ENCODE data around the gene FRRS1. TPM values are rescaled to one million over a fixed set of nuclear protein-coding genes. Genes with fewer than 3 reads are reported as not detected.
"Not testable (repeated sequence)": the region's sequence is repeated elsewhere in the genome, so short reads cannot be mapped to it uniquely, and the experiment has no call there.

Gene FRRS1
- polyA plus RNA-seq, 1 donor: 2.8 TPM

- no peak for DNase-seq
These were observed 1.5 kb downstream of the FRRS1 start for GRCh38 chr1:99764909-99765308.

GRCh38 chr1:99764439-99764838 lies 2.0 kb downstream of the FRRS1 start:
- DNase-seq: no peak

DNA sequence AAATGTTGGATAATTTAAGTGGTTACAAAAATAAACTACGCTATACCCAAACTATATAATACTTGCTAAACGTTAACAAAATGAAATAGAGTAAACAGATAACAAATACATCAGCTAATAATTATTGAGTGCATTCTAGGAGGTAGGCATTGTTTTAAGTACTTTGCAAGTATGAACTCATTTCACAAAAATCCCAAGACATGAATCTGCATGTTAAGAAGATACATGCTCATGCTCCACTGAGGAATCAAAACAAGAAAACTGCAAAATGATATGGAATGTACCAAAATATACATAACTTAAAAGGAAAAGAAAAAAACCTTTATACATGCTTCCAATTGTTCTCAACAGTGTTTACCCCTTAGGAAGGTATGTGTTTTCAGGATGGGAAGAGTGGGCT lies 2.5 kb downstream of the FRRS1 start:
- DNase-seq: no peak

DNA sequence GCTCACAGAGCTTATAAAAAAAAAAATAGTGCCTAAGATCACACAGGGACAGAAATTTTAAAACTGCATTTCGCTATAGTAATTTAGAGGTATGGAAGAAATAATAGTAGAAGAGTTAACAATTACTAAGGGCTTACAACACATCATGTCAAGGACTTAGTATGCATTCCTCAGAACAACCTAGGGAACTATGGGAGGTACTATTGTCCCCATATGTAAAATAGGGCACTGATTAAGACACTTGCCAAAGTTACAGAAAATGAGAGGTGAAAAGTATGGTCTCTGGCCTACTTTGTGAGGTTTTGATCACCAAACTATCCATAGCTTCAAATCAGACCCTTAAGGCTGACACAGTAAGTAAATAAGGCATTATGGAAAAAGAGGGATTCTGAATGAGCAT lies 4.7 kb downstream of the FRRS1 start:
- no peak for DNase-seq

DNA sequence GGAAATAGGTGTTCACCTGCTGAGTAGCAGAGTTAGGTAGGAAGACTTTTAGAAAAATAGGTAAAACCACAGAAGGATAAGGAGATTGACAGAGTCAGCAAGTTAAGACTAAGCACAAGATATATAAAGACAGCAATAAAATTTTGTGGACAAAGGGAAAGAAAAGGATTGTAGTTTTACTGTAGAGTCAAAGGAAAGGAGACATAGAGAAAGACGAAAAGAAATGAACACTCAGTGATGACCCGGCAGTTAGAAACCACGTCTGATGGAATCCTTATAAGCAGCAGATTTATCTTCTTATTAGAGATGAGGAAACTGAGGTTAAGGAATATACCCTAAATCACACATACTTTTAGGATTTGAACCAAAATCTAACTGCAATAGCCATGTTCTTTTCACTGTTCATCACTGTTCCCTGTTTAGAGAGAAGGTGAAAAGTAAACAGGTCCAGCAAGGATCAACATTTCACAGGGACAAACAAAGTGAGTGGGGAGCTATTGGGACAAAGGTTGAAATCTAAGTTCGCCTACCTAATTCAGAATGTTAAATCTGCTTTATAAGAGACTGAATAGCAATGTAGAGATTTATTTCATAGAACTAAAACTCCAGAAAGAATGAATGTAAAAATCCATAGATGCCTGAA lies 6.8 kb downstream of the FRRS1 start:
- no peak for DNase-seq

DNA sequence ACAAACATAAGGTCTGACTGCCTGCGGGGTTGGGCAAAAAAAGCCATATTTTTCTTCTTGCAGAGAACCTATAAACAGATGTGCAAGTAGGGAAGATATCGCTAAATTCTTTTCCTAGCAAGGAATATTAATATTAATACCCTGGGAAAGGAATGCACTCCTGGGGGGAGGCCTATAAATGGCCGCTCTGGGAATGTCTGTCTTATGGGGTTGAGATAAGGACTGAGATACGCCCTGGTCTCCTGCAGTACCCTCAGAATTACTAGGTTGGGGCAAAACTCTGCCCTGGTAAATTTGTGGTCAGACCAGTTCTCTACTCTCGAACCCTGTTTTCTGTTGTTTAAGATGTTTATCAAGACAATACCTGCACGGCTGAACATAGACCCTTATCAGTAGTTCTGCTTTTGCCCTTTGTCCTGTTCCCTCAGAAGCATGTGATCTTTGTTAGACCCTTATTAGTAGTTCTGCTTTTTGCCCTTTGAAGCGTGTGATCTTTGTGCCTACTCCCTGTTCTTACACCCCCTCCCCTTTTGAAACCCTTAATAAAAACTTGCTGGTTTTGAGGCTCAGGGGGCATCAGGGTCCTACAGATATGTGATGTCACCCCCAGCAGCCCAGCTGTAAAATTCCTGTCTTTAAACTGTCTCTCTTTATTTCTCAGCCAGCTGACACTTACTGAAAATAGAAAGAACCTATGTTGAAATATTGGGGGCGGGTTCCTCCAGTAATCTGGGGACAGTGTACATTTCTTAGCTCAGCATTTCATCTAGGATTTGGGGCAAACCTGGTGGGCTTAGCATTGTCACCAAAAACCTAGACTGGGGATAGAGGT lies 7.5 kb downstream of the FRRS1 start:
- not testable (repeated sequence) for DNase-seq

DNA sequence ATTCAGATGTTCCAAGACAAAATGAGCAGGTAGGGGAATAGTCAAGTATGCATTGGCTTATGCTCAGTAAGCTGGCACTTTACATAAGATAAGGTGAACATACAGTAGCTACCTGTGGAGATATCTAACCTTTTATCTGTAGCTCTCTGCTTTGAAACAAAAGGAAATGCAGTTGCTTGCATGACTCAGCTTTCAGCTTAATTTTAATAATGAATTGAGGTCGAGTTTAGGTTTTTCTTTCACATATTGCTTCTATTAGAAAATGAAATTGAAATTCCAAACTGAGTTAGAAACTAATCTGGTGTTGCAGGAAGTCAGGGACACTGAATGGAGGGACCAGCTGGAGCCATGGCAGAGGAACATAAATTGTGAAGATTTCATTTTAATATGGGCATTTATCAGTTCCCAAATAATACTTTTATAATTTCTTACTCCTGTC lies 8.3 kb downstream of the FRRS1 start:
- DNase-seq: no peak

DNA sequence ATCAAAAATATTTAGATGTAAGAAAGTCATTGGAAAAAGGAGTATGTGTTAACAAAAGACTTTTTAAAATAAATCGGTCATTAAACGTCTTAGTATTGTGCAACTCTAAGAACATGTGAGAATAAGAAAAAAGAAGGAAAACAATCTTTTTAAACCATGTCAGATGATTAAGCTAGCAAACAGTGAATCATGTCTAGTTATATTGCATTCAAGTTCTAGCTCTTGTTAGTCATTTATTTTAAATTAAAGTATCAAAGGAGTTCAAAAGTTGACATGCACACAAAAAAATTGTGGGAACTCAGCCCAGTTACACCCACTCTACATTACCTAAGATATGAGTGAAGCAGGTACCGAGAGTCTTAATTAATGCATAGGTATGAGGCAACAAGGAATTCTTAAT lies 9.8 kb downstream of the FRRS1 start:
- no peak for DNase-seq

DNA sequence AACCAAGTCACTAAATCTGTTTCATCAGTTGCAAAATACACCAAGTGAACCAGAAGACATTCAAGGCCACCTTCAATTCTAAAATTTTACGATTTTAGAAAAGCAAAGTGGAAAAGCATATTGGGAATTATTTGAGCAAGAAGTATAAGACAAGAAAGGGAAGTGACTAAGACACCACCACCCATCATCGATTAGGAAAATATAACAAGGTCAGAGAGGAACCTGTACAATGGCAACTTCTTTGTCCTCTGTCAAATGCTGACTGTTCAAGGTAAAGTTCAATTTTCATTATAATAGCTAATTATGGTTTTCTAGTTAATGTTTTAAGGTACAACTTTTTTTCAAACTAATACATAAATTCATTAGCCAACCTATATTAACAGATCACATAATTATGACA lies 10.8 kb downstream of the FRRS1 start:
- no peak for DNase-seq

DNA sequence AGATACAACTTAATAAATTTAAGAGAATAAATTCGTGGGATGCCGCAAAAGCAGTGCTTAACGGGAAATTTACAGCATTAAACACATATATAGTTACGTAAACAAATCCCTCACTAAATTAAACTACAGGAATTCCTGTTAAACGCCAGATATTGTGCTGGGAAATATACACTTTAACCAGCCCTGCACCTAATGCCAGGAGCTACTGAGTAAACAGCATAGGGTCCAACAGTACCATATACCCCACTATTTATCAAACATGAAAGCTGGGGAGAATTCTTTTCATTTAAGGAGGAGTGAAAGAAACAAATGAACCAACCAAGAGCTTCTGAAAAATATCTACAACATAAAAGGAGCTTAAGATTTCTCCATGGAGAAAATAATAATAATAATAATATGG lies 11.7 kb downstream of the FRRS1 start:
- DNase-seq: no peak

DNA sequence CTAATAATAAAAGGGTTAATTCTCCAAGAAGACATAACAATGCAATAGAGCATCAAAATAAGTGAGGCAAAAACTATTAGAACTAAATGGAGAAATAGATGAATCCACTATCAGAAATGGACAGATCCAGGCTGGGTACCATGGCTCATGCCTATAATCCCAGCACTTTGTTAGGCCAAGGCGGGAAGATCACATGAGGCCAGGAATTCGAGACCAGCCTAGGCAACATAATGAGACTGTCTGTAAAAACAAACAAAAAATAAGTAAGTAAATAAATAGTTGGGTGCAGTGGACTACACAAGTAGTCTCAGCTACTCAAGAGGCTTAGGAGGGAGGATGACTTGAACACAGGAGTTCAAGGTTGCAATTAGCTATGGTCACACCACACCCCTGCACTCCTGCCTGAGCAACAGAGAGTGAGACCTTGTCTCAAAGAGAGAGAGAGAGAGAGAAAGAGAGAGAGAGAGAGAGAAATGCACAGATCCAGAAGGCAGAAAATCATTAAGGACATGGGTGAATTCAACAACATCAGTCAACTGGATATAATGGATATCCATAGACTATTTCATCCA lies 12.3 kb downstream of the FRRS1 start:
- DNase-seq: no peak

DNA sequence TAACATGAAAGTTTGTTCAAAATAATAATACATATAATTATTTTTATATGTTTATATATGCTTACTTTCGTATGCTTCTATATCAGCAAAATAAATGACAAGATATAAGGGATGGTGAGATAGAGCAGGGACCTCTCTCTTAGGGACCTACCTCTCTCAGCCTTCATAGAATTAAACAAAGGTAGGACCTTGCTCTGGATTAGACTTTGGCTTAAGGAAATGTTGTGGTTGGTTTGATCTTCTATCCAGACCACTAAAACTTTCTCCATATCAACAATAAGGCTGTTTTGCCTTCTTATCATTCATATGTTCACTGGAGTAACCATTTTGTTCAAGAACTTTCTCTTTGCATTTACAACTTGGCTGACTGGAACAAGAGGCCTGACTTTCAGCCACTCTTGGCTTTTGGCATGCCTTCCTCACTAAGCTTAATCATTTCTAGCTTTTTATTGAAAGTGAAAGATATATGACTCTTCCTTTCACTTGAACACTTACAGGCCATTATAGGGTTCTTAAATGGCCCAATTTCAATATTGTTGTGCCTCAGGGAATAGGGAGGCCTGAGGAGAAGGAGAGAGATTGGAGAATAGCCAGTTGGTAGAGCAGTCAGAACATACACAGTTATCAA lies 14.4 kb downstream of the FRRS1 start:
- no peak for DNase-seq

GRCh38 chr1:99749504-99750347 lies 16.7 kb downstream of the FRRS1 start:
- DNase-seq: no peak

DNA sequence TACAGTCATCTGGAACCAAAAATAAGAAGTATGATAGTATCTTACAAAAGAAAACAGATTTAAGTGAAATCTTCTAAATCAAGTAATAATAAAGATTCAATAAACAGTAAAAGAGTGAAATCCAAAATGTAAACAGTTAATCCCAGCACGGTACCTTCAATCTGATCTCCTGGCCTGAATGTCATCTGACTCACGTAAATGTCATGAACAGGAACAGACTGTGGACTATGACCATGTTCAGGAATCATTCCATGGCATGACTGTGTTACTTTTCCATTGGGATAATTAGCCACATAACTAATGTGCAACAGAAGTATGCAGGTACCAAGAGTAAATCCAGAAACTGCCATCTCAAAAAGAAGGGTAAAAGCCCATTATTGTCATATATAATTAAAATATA lies 18.0 kb downstream of the FRRS1 start:
- DNase-seq: no peak

DNA sequence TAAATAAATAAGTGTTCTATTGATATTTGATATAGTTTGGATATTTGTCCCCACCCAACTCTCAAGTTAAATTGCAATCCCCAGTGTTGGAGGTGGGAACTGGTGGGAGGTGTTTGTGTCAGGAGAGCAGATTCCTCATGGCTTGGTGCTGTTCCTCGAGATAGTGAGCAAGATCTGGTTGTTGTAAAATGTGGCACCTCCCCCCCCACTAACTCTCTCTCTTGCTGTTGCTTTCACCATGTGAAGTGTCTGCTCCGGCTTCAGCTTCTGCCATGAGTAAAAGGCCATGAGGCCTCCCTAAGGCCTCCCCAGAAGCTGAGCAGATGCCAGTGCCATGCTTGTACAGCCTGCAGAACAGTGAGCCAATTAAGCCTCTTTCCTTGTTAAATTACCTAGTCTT lies 20.8 kb downstream of the FRRS1 start:
- no peak for DNase-seq

DNA sequence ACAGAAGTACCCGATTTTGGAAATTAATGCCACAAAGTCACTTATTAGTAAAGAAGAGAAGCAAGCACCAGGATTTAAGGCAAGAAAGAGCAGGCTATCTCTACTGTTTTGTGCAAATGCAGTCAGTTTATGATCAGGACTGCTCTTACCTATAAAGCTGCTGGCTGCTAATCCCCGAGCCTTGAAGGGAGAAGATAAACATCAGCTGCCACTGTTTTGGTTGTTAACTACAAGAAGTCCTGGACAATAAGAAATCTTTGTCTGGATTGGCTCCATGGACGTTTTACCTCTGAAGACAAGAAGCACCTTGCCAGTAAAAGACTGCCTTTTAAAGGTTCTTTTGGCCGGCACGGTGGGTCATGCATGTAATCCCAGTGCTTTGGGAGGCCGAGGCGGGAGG lies 21.4 kb downstream of the FRRS1 start:
- DNase-seq: no peak

DNA sequence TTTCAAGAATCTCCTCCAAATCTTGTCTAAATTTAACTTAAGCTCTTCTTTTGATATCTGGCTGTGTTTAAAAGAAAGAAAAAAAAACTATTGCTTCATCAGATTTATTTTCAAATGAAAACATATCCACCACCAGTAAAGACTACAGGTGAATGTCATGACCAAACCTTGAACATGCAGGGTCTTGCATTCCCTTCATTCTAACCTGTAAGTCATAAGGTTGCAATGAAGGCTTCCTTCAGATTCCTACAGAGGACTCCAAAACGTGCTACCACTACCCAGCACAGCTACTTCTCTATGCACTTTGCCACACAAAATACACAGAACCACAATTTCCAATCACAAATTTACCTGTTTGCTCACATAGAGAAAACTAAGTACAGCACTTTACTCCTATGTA lies 26.3 kb downstream of the FRRS1 start:
- DNase-seq: no peak

DNA sequence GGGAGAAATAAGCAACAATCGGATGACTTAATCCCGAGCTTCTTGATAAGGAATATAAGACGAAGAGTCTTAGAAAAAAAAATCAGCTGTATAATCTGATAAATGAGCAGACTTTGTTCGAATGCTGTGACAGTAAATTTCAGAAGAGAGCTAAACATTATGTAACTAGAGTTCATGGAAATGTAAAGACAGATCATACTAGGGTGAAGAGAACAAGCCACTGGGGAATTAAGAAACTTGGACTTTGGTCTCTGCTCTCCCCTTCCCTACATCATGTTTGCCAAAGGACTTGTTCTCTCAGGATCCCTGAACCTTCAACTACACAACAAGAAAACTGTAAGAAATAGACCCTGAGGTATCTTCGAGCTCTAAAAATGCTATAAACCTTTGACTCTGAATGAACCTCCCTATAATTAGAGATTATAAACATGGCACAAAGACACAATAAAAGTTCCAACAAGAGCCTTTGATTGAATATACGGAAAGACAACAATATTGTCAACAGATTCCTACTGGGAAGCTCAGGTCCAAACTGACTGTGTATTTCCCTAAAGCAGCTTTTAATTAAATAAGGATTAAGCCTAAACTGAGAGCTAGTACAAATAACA lies 27.5 kb downstream of the FRRS1 start:
- DNase-seq: no peak

DNA sequence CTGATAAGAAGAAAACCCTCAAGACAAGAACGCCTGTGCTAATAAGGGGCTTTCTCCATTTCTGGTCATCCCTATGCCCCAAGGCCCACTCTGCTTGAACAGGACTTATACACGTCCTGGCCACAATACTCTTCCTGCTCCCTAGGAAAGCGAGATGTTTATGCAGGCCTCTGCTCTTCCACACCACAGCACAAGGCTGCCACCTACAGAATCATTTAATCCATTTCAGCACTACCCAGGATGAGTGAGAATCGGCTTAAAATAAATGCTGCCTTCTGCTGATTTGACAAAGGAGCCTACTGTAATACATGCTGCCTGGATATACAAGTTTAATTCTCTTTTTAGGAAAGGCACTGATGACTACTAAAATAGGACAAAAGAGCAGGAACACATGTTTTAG lies 29.4 kb downstream of the FRRS1 start:
- DNase-seq: peak; percentile 28

- DNase-seq: no peak
These were observed 30.6 kb downstream of the FRRS1 start for GRCh38 chr1:99735852-99736251.

DNA sequence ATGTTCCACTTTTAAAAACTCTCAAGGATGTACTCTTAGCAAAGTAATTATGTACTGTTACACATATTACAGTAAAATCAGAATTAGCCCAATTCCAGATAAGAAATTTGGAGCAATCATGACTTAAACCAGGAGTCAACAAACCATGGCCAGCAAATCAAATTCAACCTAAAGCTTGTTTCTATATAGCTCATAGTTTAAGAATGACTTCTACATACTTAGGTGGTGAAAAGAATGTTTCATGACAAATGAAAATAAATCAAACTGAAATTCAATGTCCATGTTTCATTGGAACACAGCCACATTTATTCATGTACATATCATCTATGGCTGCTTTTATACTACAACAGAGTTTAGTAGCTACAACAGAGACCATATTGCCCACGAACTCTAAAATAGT lies 35.1 kb downstream of the FRRS1 start:
- DNase-seq: no peak

All from hindlimb muscle (tissue), 1 donor.